WTC11 (cell line): ENCODE data around the gene KCNIP4. TPM values are rescaled to one million over a fixed set of nuclear protein-coding genes. Genes with fewer than 3 reads are reported as not detected.

Experiments used
- ATAC-seq: fragments of 200-7000 bp; cut with Tn5 transposase; 2 replicates; pipeline ENCODE4 v1.10.0; 2021; ENCODE audit warnings: mild to moderate bottlenecking, moderate library complexity
- CTCF ChIA-PET: fragments of 300-600 bp; sonication (Branson Sonifier 250); formaldehyde crosslinking; loops from one replicate; lab custom pipeline; 2021; ENCODE audit warnings: antibody characterized with exemption; lab: Charles Lee
- POLR2A ChIA-PET: fragments of 350-600 bp; sonication (Branson Sonifier 250); formaldehyde crosslinking; loops from one replicate; lab custom pipeline; 2021; ENCODE audit warnings: antibody characterized with exemption; lab: Charles Lee
- DNase-seq: peaks from one replicate; pipeline ENCODE4 v3.0.0; 2021; ENCODE audit warnings: low spot score
- H3K27ac Mint-ChIP-seq: 2 replicates; pipeline ENCODE4 v1.8.0; 2021; ENCODE audit warnings: mixed read lengths
- H3K27me3 Mint-ChIP-seq: 2 replicates; pipeline ENCODE4 v1.8.0; 2021; ENCODE audit warnings: low read depth, mild to moderate bottlenecking, moderate library complexity, mixed read lengths
- H3K36me3 Mint-ChIP-seq: 2 replicates; pipeline ENCODE4 v1.8.0; 2021; ENCODE audit warnings: mixed read lengths
- H3K4me1 Mint-ChIP-seq: 2 replicates; pipeline ENCODE4 v1.8.0; 2022; ENCODE audit warnings: mixed read lengths
- H3K4me3 Mint-ChIP-seq: 2 replicates; pipeline ENCODE4 v1.8.0; 2021; ENCODE audit warnings: mild to moderate bottlenecking, moderate library complexity, mixed read lengths
- H3K9me3 Mint-ChIP-seq: 2 replicates; pipeline ENCODE4 v1.8.0; 2021; ENCODE audit warnings: mixed read lengths
- ARID4B ChIP-seq: sonication (generic); formaldehyde crosslinking; IDR thresholded peaks from 2 replicates; pipeline ENCODE4 v1.8.0; 2023; ENCODE audit warnings: missing genetic modification reagents, mild to moderate bottlenecking, borderline replicate concordance
- ELF4 ChIP-seq: sonication (generic); formaldehyde crosslinking; IDR thresholded peaks from 2 replicates; pipeline ENCODE4 v1.8.1; 2022; ENCODE audit warnings: low read depth, mild to moderate bottlenecking, moderate library complexity, missing genetic modification reagents
- ERG ChIP-seq: fragments of 250-450 bp; sonication (Bioruptor Pico); IDR thresholded peaks from 2 replicates; pipeline ENCODE4 v1.8.0; 2021; ENCODE audit warnings: mild to moderate bottlenecking
- ETV6 ChIP-seq: sonication (generic); formaldehyde crosslinking; IDR thresholded peaks from 2 replicates; pipeline ENCODE4 v1.8.1; 2022; ENCODE audit warnings: mild to moderate bottlenecking, missing genetic modification reagents
- FOXP1 ChIP-seq: sonication (generic); formaldehyde crosslinking; IDR thresholded peaks from 2 replicates; pipeline ENCODE4 v1.8.0; 2022; ENCODE audit warnings: missing genetic modification reagents, mild to moderate bottlenecking, moderate library complexity, borderline replicate concordance
- HMGA2 ChIP-seq: fragments of 250-450 bp; sonication (Bioruptor Pico); IDR thresholded peaks from 2 replicates; pipeline ENCODE4 v1.4.0; 2021; ENCODE audit warnings: mild to moderate bottlenecking, moderate library complexity
- IRF2 ChIP-seq: sonication (generic); formaldehyde crosslinking; IDR thresholded peaks from 2 replicates; pipeline ENCODE4 v1.8.0; 2022; ENCODE audit warnings: low read depth, missing genetic modification reagents, borderline replicate concordance
- JAZF1 ChIP-seq: fragments of 250-450 bp; sonication (Bioruptor Pico); IDR thresholded peaks from 2 replicates; pipeline ENCODE4 v1.9.0; 2021; ENCODE audit warnings: moderate library complexity, mild to moderate bottlenecking, inconsistent platforms
- KAT7 ChIP-seq: sonication (generic); formaldehyde crosslinking; IDR thresholded peaks from 2 replicates; pipeline ENCODE4 v1.8.1; 2023; ENCODE audit warnings: missing genetic modification reagents, mild to moderate bottlenecking, borderline replicate concordance
- NR2C2 ChIP-seq: sonication (generic); formaldehyde crosslinking; IDR thresholded peaks from 2 replicates; pipeline ENCODE4 v1.8.0; 2022; ENCODE audit warnings: mild to moderate bottlenecking, missing genetic modification reagents
- NR3C1 ChIP-seq: sonication (generic); formaldehyde crosslinking; conservative IDR thresholded peaks from 2 replicates; pipeline ENCODE4 v1.8.1; 2023; ENCODE audit warnings: low read depth, mild to moderate bottlenecking, missing genetic modification reagents
- OVOL2 ChIP-seq: fragments of 250-450 bp; sonication (Bioruptor Pico); IDR thresholded peaks from 2 replicates; pipeline ENCODE4 v1.9.0; 2021; ENCODE audit warnings: mild to moderate bottlenecking, borderline replicate concordance
- SP1 ChIP-seq: sonication (generic); formaldehyde crosslinking; conservative IDR thresholded peaks from 2 replicates; pipeline ENCODE4 v1.8.1; 2022; ENCODE audit warnings: missing genetic modification reagents
- STAT6 ChIP-seq: sonication (generic); formaldehyde crosslinking; conservative IDR thresholded peaks from 2 replicates; pipeline ENCODE4 v1.8.1; 2023; ENCODE audit warnings: mild to moderate bottlenecking, low read depth, missing genetic modification reagents, moderate library complexity
- TEAD4 ChIP-seq: sonication (generic); formaldehyde crosslinking; IDR thresholded peaks from 2 replicates; pipeline ENCODE4 v1.8.0; 2022; ENCODE audit warnings: mild to moderate bottlenecking, missing genetic modification reagents
- TP53 ChIP-seq: sonication (generic); formaldehyde crosslinking; IDR thresholded peaks from 2 replicates; pipeline ENCODE4 v1.8.1; 2023; ENCODE audit warnings: mild to moderate bottlenecking, missing genetic modification reagents
- ZNF263 ChIP-seq: sonication (generic); formaldehyde crosslinking; IDR thresholded peaks from 2 replicates; pipeline ENCODE4 v1.8.1; 2022; ENCODE audit warnings: low read depth, mild to moderate bottlenecking, moderate library complexity, missing genetic modification reagents
- ZNF416 ChIP-seq: fragments of 250-450 bp; sonication (Bioruptor Pico); IDR thresholded peaks from 2 replicates; pipeline ENCODE4 v1.9.0; 2021; ENCODE audit warnings: mild to moderate bottlenecking, inconsistent platforms
- ZNF423 ChIP-seq: fragments of 250-450 bp; sonication (Bioruptor Pico); IDR thresholded peaks from 2 replicates; pipeline ENCODE4 v2.1.2; 2022; ENCODE audit warnings: mild to moderate bottlenecking, moderate library complexity
- total RNA-seq: library from RNA; stranded (reverse); gene quantifications from 3 replicates; pipeline ENCODE4 v1.2.3, GENCODE V29; 2021

The KCNIP4 gene
- total RNA-seq, 1 experiment from 2014 or later = not detected

- ATAC-seq = no peak
Measured at GRCh38 chr4:21113496-21114223, 834.9 kb downstream of the KCNIP4 start.

More at GRCh38 chr4:21113496-21114223, 834.9 kb downstream of the KCNIP4 start:
- no peak for DNase-seq
- Mint-ChIP-seq H3K27me3 (no peaks in the 10 kb centered on the region), H3K4me3 (no peak overlapping the region), H3K9me3 (peaks cover 28% of the 10 kb centered on the region), H3K4me1 (peaks cover 24% of the 10 kb centered on the region), H3K36me3 (peaks cover 12% of the 10 kb centered on the region), H3K27ac (no peak overlapping the region)
- ChIA-PET CTCF (no interaction called here), POLR2A (interaction anchor here (0.6 kb wide), 1 partner anchor 176 kb away, joined by 12 read pairs; no protein-coding TSS in a partner anchor)
- TF ChIP-seq HMGA2 (CRISPR knock-in tag) (no peak), ELF4 (no peak), ZNF416 (CRISPR knock-in tag) (no peak), JAZF1 (CRISPR knock-in tag) (no peak), ETV6 (CRISPR knock-in tag) (no peak), IRF2 (CRISPR knock-in tag) (no peak), NR2C2 (CRISPR knock-in tag) (no peak), ZNF263 (CRISPR knock-in tag) (no peak), ARID4B (CRISPR knock-in tag) (no peak), OVOL2 (CRISPR knock-in tag) (no peak), TEAD4 (no peak), TP53 (CRISPR knock-in tag) (no peak), KAT7 (no peak), ZNF423 (no peak), NR3C1 (CRISPR knock-in tag) (no peak), FOXP1 (no peak), STAT6 (no peak), SP1 (no peak), ERG (CRISPR knock-in tag) (no peak)
